ENCODE results near the gene SEMA3E.

The SEMA3E gene

DNA sequence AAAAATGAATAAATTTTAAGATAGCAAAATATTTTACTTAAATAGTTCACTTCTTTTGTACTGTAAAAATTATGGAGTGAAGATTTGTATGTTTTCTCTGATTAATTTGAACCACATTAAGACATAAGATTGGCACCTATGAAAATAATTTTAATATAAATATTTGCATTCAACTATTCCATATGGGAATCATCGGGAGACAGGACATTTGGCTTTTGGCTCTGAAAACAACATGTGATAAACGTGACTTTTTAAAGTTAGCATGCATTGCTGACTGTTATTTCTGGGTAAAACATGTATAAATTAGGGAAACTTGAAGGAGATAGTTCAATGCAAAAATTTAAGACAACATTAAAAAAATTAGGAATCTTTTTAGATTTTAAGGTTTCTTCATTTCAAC, 117.2 kb downstream of the SEMA3E start:
- 100% methylated on average over 2 of the region's 2 CpGs for WGBS
- Histone ChIP-seq H4K91ac (ENCODE audit: low read length) (no peak overlapping the region), H3K4me1 (ENCODE audit: control insufficient read depth, insufficient read depth, low read depth, low read length) (no peaks in the 10 kb centered on the region), H2AK5ac (ENCODE audit: low read length, severe bottlenecking) (no peak overlapping the region), H3K23ac (ENCODE audit: low read length in 2 of 2) (no peak overlapping the region), H3K18ac (ENCODE audit: low read depth in 1 of 2, low read length in 2 of 2) (no peak overlapping the region), H3K27ac (ENCODE audit: low read length, poor library complexity, severe bottlenecking) (no peak overlapping the region), H2AFZ (ENCODE audit: low read depth, low read length) (no peak overlapping the region), H3K27me3 (ENCODE audit: control insufficient read depth in 1 of 2, insufficient read depth in 1 of 2, low read length in 2 of 2) (no peaks in the 10 kb centered on the region), H3K9ac (ENCODE audit: low read length) (no peak overlapping the region), H2BK5ac (ENCODE audit: low read depth, low read length, poor library complexity, severe bottlenecking) (no peak overlapping the region), H2BK15ac (ENCODE audit: low read depth, poor library complexity, severe bottlenecking) (no peak overlapping the region), H4K8ac (ENCODE audit: low read length) (no peak overlapping the region), H3K4me2 (ENCODE audit: low read length, poor library complexity, severe bottlenecking) (no peak overlapping the region), H3K4me3 (ENCODE audit: insufficient read depth in 1 of 2, low read depth in 1 of 2, low read length in 2 of 2) (no peak overlapping the region), H3K14ac (ENCODE audit: low read length in 2 of 2) (no peak overlapping the region), H2BK12ac (ENCODE audit: low read length in 2 of 2) (no peak overlapping the region), H3K9me3 (ENCODE audit: control insufficient read depth, low read length) (no peaks in the 10 kb centered on the region), H2BK120ac (ENCODE audit: low read depth, low read length) (no peak overlapping the region), H3K79me1 (replicated peaks; ENCODE audit: low read length, poor library complexity, severe bottlenecking) (no peaks in the 10 kb centered on the region), H3K36me3 (ENCODE audit: control insufficient read depth in 1 of 2, insufficient read depth in 2 of 2, low read depth in 1 of 2, low read length in 2 of 2) (no peaks in the 10 kb centered on the region), H3K4ac (ENCODE audit: low read depth in 1 of 2, low read length in 2 of 2) (no peak overlapping the region)
- no peak for DNase-seq

DNA sequence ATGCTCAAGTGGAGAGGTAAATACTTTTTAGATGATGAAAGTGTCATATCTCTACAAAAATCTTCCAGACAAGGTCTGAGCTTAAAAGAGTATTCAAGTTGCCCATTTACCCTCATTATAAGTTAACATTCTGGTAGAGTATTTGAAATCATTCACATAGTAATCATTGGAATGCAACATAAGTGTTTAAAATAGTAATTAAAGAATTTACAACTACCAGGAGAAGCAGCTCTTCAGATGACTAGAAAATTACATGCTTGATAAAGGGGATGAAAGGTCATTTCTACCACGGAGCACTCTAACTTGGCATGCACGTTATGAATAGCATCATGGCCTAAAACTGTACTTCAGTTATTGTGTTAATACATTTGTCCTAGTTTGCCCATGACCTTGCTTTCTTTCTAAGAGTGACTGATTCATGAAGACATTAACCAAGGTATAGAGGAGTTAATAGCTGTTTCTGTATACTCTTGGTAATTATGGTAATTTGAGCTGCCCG, 120.0 kb downstream of the SEMA3E start:
- Histone ChIP-seq H4K8ac (ENCODE audit: low read length) (no peak overlapping the region), H3K9ac (ENCODE audit: low read length) (no peak overlapping the region), H2AFZ (ENCODE audit: low read depth, low read length) (no peak overlapping the region), H3K18ac (ENCODE audit: low read depth in 1 of 2, low read length in 2 of 2) (no peak overlapping the region), H3K23ac (ENCODE audit: low read length in 2 of 2) (no peak overlapping the region), H2BK5ac (ENCODE audit: low read depth, low read length, poor library complexity, severe bottlenecking) (no peak overlapping the region), H2BK15ac (ENCODE audit: low read depth, poor library complexity, severe bottlenecking) (no peak overlapping the region), H3K4me1 (ENCODE audit: control insufficient read depth, insufficient read depth, low read depth, low read length) (no peaks in the 10 kb centered on the region), H4K91ac (ENCODE audit: low read length) (no peak overlapping the region), H3K4ac (ENCODE audit: low read depth in 1 of 2, low read length in 2 of 2) (no peak overlapping the region), H3K79me1 (replicated peaks; ENCODE audit: low read length, poor library complexity, severe bottlenecking) (no peaks in the 10 kb centered on the region), H3K36me3 (ENCODE audit: control insufficient read depth in 1 of 2, insufficient read depth in 2 of 2, low read depth in 1 of 2, low read length in 2 of 2) (no peaks in the 10 kb centered on the region), H2BK12ac (ENCODE audit: low read length in 2 of 2) (no peak overlapping the region), H3K9me3 (ENCODE audit: control insufficient read depth, low read length) (no peaks in the 10 kb centered on the region), H3K4me2 (ENCODE audit: low read length, poor library complexity, severe bottlenecking) (no peak overlapping the region), H2AK5ac (ENCODE audit: low read length, severe bottlenecking) (no peak overlapping the region), H3K14ac (ENCODE audit: low read length in 2 of 2) (no peak overlapping the region), H3K27ac (ENCODE audit: low read length, poor library complexity, severe bottlenecking) (no peak overlapping the region), H2BK120ac (ENCODE audit: low read depth, low read length) (no peak overlapping the region), H3K4me3 (ENCODE audit: insufficient read depth in 1 of 2, low read depth in 1 of 2, low read length in 2 of 2) (no peak overlapping the region), H3K27me3 (ENCODE audit: control insufficient read depth in 1 of 2, insufficient read depth in 1 of 2, low read length in 2 of 2) (no peaks in the 10 kb centered on the region)
- 72% methylated on average over 2 of the region's 3 CpGs for WGBS
- no peak for DNase-seq

DNA sequence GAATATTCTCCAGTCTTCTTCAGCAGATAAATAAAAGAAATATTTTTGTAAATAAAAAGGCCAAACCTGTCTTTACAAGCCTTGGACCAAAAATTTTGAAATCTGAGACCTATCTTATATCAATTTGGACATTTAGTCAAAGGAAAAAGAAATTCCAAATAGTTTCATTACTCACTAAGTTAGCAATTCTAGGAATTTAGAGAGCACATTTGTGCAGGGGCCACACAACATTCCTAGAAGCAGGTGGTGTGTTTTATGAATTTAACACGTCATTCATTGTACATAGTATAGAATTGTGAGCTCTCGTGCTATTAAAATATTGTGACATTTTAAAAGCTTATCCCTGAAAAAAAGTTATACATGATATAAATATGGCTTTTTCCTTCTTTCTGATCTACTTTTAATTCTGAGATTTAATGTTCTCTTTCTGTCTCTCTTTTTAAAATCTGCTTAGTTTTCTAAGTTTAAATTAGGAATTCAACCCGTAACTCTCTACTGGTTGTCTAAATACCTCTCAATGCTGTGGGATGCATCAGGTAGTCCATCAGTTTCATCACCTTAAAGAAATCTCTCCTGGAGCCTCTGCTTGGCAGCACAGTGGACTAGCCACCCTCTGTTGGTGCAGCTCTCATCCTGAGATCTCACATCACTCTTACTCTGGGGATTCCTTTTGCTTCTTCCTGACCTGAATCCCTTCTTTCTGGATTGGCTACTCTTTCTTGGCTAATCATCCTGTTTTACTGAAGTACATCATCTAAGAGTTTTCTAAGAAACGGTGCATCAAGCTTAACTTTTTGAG, 124.5 kb downstream of the SEMA3E start:
- no peak overlapping the region for H3K4ac ChIP-seq (ENCODE audit: low read depth in 1 of 2, low read length in 2 of 2)
- H4K91ac ChIP-seq (ENCODE audit: low read length), result no peak overlapping the region
- WGBS, result 92% methylated on average over 2 of the region's 4 CpGs
- no peaks in the 10 kb centered on the region for H3K4me1 ChIP-seq (ENCODE audit: control insufficient read depth, insufficient read depth, low read depth, low read length)
- DNase-seq, result no peak
- no peak overlapping the region for H2BK120ac ChIP-seq (ENCODE audit: low read depth, low read length)
- H4K8ac ChIP-seq (ENCODE audit: low read length), result no peak overlapping the region
- no peak overlapping the region for H2BK5ac ChIP-seq (ENCODE audit: low read depth, low read length, poor library complexity, severe bottlenecking)
- no peak overlapping the region for H2BK15ac ChIP-seq (ENCODE audit: low read depth, poor library complexity, severe bottlenecking)
- no peaks in the 10 kb centered on the region for H3K27me3 ChIP-seq (ENCODE audit: control insufficient read depth in 1 of 2, insufficient read depth in 1 of 2, low read length in 2 of 2)
- H2BK12ac ChIP-seq (ENCODE audit: low read length in 2 of 2), result no peak overlapping the region
- no peaks in the 10 kb centered on the region for H3K9me3 ChIP-seq (ENCODE audit: control insufficient read depth, low read length)
- no peaks in the 10 kb centered on the region for H3K79me1 ChIP-seq (replicated peaks; ENCODE audit: low read length, poor library complexity, severe bottlenecking)
- H3K36me3 ChIP-seq (ENCODE audit: control insufficient read depth in 1 of 2, insufficient read depth in 2 of 2, low read depth in 1 of 2, low read length in 2 of 2), result no peaks in the 10 kb centered on the region
- no peak overlapping the region for H3K14ac ChIP-seq (ENCODE audit: low read length in 2 of 2)
- H3K4me3 ChIP-seq (ENCODE audit: insufficient read depth in 1 of 2, low read depth in 1 of 2, low read length in 2 of 2), result no peak overlapping the region
- H3K27ac ChIP-seq (ENCODE audit: low read length, poor library complexity, severe bottlenecking), result peak overlapping the region; percentile 85
- H3K4me2 ChIP-seq (ENCODE audit: low read length, poor library complexity, severe bottlenecking), result no peak overlapping the region
- no peak overlapping the region for H3K23ac ChIP-seq (ENCODE audit: low read length in 2 of 2)
- no peak overlapping the region for H3K18ac ChIP-seq (ENCODE audit: low read depth in 1 of 2, low read length in 2 of 2)
- H3K9ac ChIP-seq (ENCODE audit: low read length), result no peak overlapping the region
- H2AFZ ChIP-seq (ENCODE audit: low read depth, low read length), result no peak overlapping the region
- H2AK5ac ChIP-seq (ENCODE audit: low read length, severe bottlenecking), result no peak overlapping the region

DNA sequence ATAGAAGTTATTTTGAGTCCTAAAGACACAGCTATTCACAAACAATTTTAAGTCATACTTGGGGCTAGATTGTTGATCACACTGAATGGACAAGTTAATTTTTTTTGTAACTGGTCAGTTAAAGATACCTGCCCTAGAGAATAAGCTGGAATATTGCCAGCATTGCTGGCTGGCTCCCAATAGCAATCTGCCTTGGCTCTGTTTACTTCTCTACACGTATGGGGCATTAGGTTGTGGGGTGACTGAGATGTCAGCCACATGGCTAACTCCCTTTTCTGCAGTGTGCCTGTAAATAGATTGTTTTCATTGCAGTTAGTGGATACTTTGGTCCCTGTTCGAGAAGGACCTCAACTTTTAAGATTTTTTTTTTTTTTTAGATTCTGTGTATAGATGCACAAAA, 128.2 kb downstream of the SEMA3E start:
- Histone ChIP-seq H2BK15ac (ENCODE audit: low read depth, poor library complexity, severe bottlenecking) (no peak overlapping the region), H3K36me3 (ENCODE audit: control insufficient read depth in 1 of 2, insufficient read depth in 2 of 2, low read depth in 1 of 2, low read length in 2 of 2) (no peaks in the 10 kb centered on the region), H2BK120ac (ENCODE audit: low read depth, low read length) (no peak overlapping the region), H3K9me3 (ENCODE audit: control insufficient read depth, low read length) (no peaks in the 10 kb centered on the region), H4K91ac (ENCODE audit: low read length) (no peak overlapping the region), H3K23ac (ENCODE audit: low read length in 2 of 2) (no peak overlapping the region), H3K14ac (ENCODE audit: low read length in 2 of 2) (no peak overlapping the region), H3K27me3 (ENCODE audit: control insufficient read depth in 1 of 2, insufficient read depth in 1 of 2, low read length in 2 of 2) (no peaks in the 10 kb centered on the region), H3K4me2 (ENCODE audit: low read length, poor library complexity, severe bottlenecking) (no peak overlapping the region), H2BK5ac (ENCODE audit: low read depth, low read length, poor library complexity, severe bottlenecking) (no peak overlapping the region), H3K4me3 (ENCODE audit: insufficient read depth in 1 of 2, low read depth in 1 of 2, low read length in 2 of 2) (no peak overlapping the region), H3K4me1 (ENCODE audit: control insufficient read depth, insufficient read depth, low read depth, low read length) (no peaks in the 10 kb centered on the region), H4K8ac (ENCODE audit: low read length) (no peak overlapping the region), H3K18ac (ENCODE audit: low read depth in 1 of 2, low read length in 2 of 2) (no peak overlapping the region), H2AFZ (ENCODE audit: low read depth, low read length) (no peak overlapping the region), H3K79me1 (replicated peaks; ENCODE audit: low read length, poor library complexity, severe bottlenecking) (no peaks in the 10 kb centered on the region), H2BK12ac (ENCODE audit: low read length in 2 of 2) (no peak overlapping the region), H2AK5ac (ENCODE audit: low read length, severe bottlenecking) (no peak overlapping the region), H3K9ac (ENCODE audit: low read length) (no peak overlapping the region), H3K27ac (ENCODE audit: low read length, poor library complexity, severe bottlenecking) (no peak overlapping the region), H3K4ac (ENCODE audit: low read depth in 1 of 2, low read length in 2 of 2) (no peak overlapping the region)
- WGBS, result 43% methylated on average over 2 of the region's 2 CpGs
- no peak for DNase-seq

Measured in mesenchymal stem cell (in vitro differentiated cells and primary cell).